Heart right ventricle (tissue), 16 donors: ENCODE measurements around the gene PNKD. TPM values are rescaled to one million over a fixed set of nuclear protein-coding genes. Genes with fewer than 3 reads are reported as not detected.

Experiments
- ATAC-seq, 8 donors: fragments of 200-7000 bp; cut with Tn5 transposase; one replicate each; pipeline ENCODE4 v1.9.1; 2020; ENCODE audit warnings: mild to moderate bottlenecking in 8 of 8, moderate library complexity in 8 of 8, moderate number of reproducible peaks in 1 of 8
- DNase-seq, 2 donors: peaks; one replicate each; pipeline ENCODE4 v3.0.0-alpha.2; 2020
- H3K27ac ChIP-seq, 10 donors: fragments of 200-600 bp; sonication (generic) in 2 of 10; one replicate each; pipeline versions ENCODE4 v1.5.0 to v1.8.0; 2020 to 2022; ENCODE audit warnings: mild to moderate bottlenecking in 3 of 10
- H3K27me3 ChIP-seq, 7 donors: fragments of 200-600 bp; one replicate each; pipeline ENCODE4 v1.8.0; 2021 to 2022; ENCODE audit warnings: mild to moderate bottlenecking in 2 of 7
- H3K36me3 ChIP-seq, 9 donors: fragments of 200-600 bp; sonication (generic) in 1 of 9; one replicate each; pipeline versions ENCODE4 v1.5.0 to v1.8.0; 2020 to 2022; ENCODE audit warnings: mild to moderate bottlenecking in 2 of 9
- H3K4me1 ChIP-seq, 9 donors: fragments of 200-600 bp; sonication (generic) in 1 of 9; one replicate each; pipeline versions ENCODE4 v1.5.0 to v1.8.0; 2020 to 2022; ENCODE audit warnings: mild to moderate bottlenecking in 4 of 9
- H3K4me3 ChIP-seq, 10 donors: fragments of 200-600 bp; sonication (generic) in 2 of 10; one replicate each; pipeline versions ENCODE4 v1.5.0 to v1.8.0; 2020 to 2022; ENCODE audit warnings: mild to moderate bottlenecking in 7 of 10, moderate library complexity in 2 of 10
- H3K9me3 ChIP-seq, 11 donors: fragments of 200-600 bp in 10 of 11; sonication (generic) in 2 of 11; one replicate each; pipeline versions ENCODE4 v1.5.0 to v1.8.0; 2013 to 2022; ENCODE audit warnings: mild to moderate bottlenecking in 2 of 11, control low read depth in 1 of 11, moderate library complexity in 1 of 11
- CTCF ChIP-seq, 9 donors: fragments of 200-600 bp; sonication (generic) in 2 of 9; IDR thresholded peaks; one replicate each; pipeline versions ENCODE4 v1.5.0 to v1.8.0; 2021 to 2022; ENCODE audit warnings: antibody characterized with exemption in 9 of 9, mild to moderate bottlenecking in 5 of 9, moderate library complexity in 1 of 9
- WGBS, 2 donors: extraction: QIAGEN DNeasy Blood & Tissue Kit; methylation state at CpG; one replicate each; pipeline ENCODE4 v1.1.7; 2013; ENCODE audit warnings: inconsistent platforms in 1 of 2; 5-methylcytosine and 5-hydroxymethylcytosine counted together
- intact Hi-C, 10 donors: fragments of 100-400 bp; cut with DNase I; formaldehyde crosslinking; loops; one replicate each; pipeline versions ENCODE4 v1.11.1 to v1.14.2; 2022
- polyA plus RNA-seq, 2 donors: library from polyadenylated mRNA; stranded (reverse); fragments of 200-250 nt; gene quantifications; one replicate each; pipeline ENCODE4 v1.2.3, GENCODE V29; 2013
- total RNA-seq, 10 donors: library from RNA; stranded (reverse); fragmentation: NEBNext Ultra II Directional in 3 of 10; extraction: Animal tissue kit (Norgen Biotek cat#: 25700) in 3 of 10; gene quantifications; one replicate each; pipeline versions ENCODE4 v1.2.1 to v1.2.4, GENCODE V29; 2021 to 2023
- donor health status: Arrhythmogenic right ventricular cardiomyopathy.
- donor health status: ischemic (EF 13 %, LVEDD 7.1; RV severe dilation, severe dysfunction).
- donor health status: healthy with polysubstance abuse.
- donor health status: DM: no; HTN: yes; CAD: no.
- donor health status: DM: no; HTN: no; CAD: no.
- donor health status: ischemic (EF 25% LVEDD 6.9; RV normal size, moderate dysfunction).
- donor health status: ischemic (EF 25% LVEDD 5.7; RV mildly dilated, moderate dysfunction).
- donor health status: healthy.
- donor health status: DM: yes; HTN: yes; CAD: no.
- donor health status: Ischemic cardiomyopathy.
- donor health status: ischemic (EF 35%, LVEDD 5.7; RV mildly dilated, moderate dysfunction).
- donor health status: nonischemic (EF 11% LVEDD 7.7; RV severe dilation, severe dysfunction).
- donor health status: DM: yes; HTN: yes; CAD: no.
- donor health status: PGD.
- donor health status: ischemic (EF 29% LVEDD 5.4; RV normal size, mild dysfunction).
- donor health status: nonischemic (EF 23%, LVEDD 6.1; RV moderate dilation, normal function).

PNKD gene
- total and polyA plus RNA-seq, 12 donors, result 56.9 to 138 (median 75.7) TPM

- H3K4me3 ChIP-seq, result peak overlapping the region in 1 of 10 donors; percentile 34
Observed at GRCh38 chr2:218332288-218332687, 62.0 kb downstream of the PNKD start.

GRCh38 chr2:218332920-218333645 lies 62.8 kb downstream of the PNKD start:
- Histone ChIP-seq H3K4me1 (peaks cover 0 to 57% (median 0%) of the 10 kb centered on the region in 9 donors), H3K27me3 (no peaks in the 10 kb centered on the region), H3K9me3 (peaks cover 0 to 5% (median 0%) of the 10 kb centered on the region in 11 donors), H3K27ac (peak overlapping the region in 3 of 10 donors; percentile 15 to 92 (median 30)), H3K36me3 (no peaks in the 10 kb centered on the region), H3K4me3 (peak overlapping the region in 1 of 10 donors; percentile 34)
- intact Hi-C loops, result no loop called here
- WGBS, 2 donors, result 63 to 64% methylated on average over 16 of the region's 16 CpGs
- DNase-seq (no peak), ATAC-seq (peak; percentile 52 to 82 (median 58))
- no peak for TF ChIP-seq CTCF (IDR thresholded peaks at IDR 0.05)

More at GRCh38 chr2:218332288-218332687, 62.0 kb downstream of the PNKD start:
- intact Hi-C loops, result no loop called here
- Histone ChIP-seq H3K27me3 (no peaks in the 10 kb centered on the region), H3K36me3 (no peaks in the 10 kb centered on the region), H3K4me1 (peaks cover 0 to 65% (median 0%) of the 10 kb centered on the region in 9 donors), H3K9me3 (peaks cover 0 to 5% (median 0%) of the 10 kb centered on the region in 11 donors), H3K27ac (peak overlapping the region in 4 of 10 donors; percentile 15 to 92 (median 28))
- no peak for DNase-seq
- TF ChIP-seq CTCF (IDR thresholded peaks at IDR 0.05), result no peak
- ATAC-seq, result peak in 5 of 8 donors; percentile 17 to 47 (median 27)
- 96 to 100% methylated on average over 1 of the region's 1 CpG for WGBS, 2 donors

GRCh38 chr2:218334531-218334930 lies 64.2 kb downstream of the PNKD start:
- no peak for TF ChIP-seq CTCF (IDR thresholded peaks at IDR 0.05)
- Histone ChIP-seq H3K27ac (no peak overlapping the region), H3K4me1 (peaks cover 0 to 46% (median 0%) of the 10 kb centered on the region in 9 donors), H3K36me3 (peaks cover 0 to 2% (median 0%) of the 10 kb centered on the region in 9 donors), H3K27me3 (no peaks in the 10 kb centered on the region), H3K4me3 (no peak overlapping the region), H3K9me3 (peaks cover 0 to 5% (median 0%) of the 10 kb centered on the region in 11 donors)
- 98% methylated on average over 3 of the region's 3 CpGs for WGBS, 2 donors
- ATAC-seq (no peak), DNase-seq (no peak)
- intact Hi-C loops, result no loop called here

GRCh38 chr2:218340656-218341055 lies 70.3 kb downstream of the PNKD start:
- DNase-seq, result no peak
- intact Hi-C loops, result no loop called here
- TF ChIP-seq CTCF (IDR thresholded peaks at IDR 0.05), result no peak
- Histone ChIP-seq H3K27ac (no peak overlapping the region), H3K27me3 (no peaks in the 10 kb centered on the region), H3K36me3 (peaks cover 0 to 32% (median 0%) of the 10 kb centered on the region in 9 donors), H3K4me3 (no peak overlapping the region), H3K4me1 (no peaks in the 10 kb centered on the region), H3K9me3 (no peaks in the 10 kb centered on the region)
- 93 to 95% methylated on average over 9 of the region's 9 CpGs for WGBS, 2 donors
- no peak for ATAC-seq
